PC-9 (cell line): Measurements from ENCODE around the gene RAD50. TPM values are rescaled to one million over a fixed set of nuclear protein-coding genes. Genes with fewer than 3 reads are reported as not detected.
"Not testable (repeated sequence)": the region's sequence is repeated elsewhere in the genome, so short reads cannot be mapped to it uniquely, and the experiment has no call there.

Experiments used
- BruUV-seq: library from RNA; stranded (reverse); fragments of 400-500 nt; replicated peaks from 2 replicates; lab custom pipeline; 2021; lab: Mats Ljungman, UMichigan
- CTCF ChIA-PET: fragments of 300-600 bp; sonication (Branson Sonifier 250); formaldehyde crosslinking; loops from one replicate; lab custom pipeline; 2022; ENCODE audit warnings: antibody characterized with exemption; lab: Charles Lee
- POLR2A ChIA-PET: fragments of 300-600 bp; sonication (Branson Sonifier 250); formaldehyde crosslinking; loops from one replicate; lab custom pipeline; 2022; ENCODE audit warnings: antibody characterized with exemption; ENCODE audit not compliant: unreplicated experiment; lab: Charles Lee
- DNase-seq, 2 experiments: peaks; one replicate each; pipeline versions ENCODE4 v3.0.0 to v3.0.0-alpha.2; 2015 to 2022; ENCODE audit warnings: mixed read lengths in 1 of 2
- H2AFZ ChIP-seq: fragments of 200-600 bp; sonication (generic); 2 replicates; pipeline ENCODE4 v1.8.1; 2017; ENCODE audit warnings: antibody characterized with exemption
- H3F3A ChIP-seq: fragments of 200-600 bp; sonication (generic); 2 replicates; pipeline ENCODE4 v1.8.1; 2017; ENCODE audit warnings: antibody characterized with exemption, mild to moderate bottlenecking, low read depth; ENCODE audit not compliant: insufficient read depth
- H3K27ac ChIP-seq: fragments of 200-600 bp; sonication (generic); 2 replicates; pipeline ENCODE4 v1.6.1; 2016; ENCODE audit warnings: mixed run types
- H3K27me3 ChIP-seq: fragments of 200-600 bp; sonication (generic); 2 replicates; pipeline ENCODE4 v1.6.1; 2016; ENCODE audit warnings: low read depth, mixed run types; ENCODE audit not compliant: insufficient read depth
- H3K36me3 ChIP-seq: fragments of 200-600 bp; sonication (generic); 2 replicates; pipeline ENCODE4 v1.6.1; 2016; ENCODE audit warnings: low read depth, mixed run types
- H3K4me1 ChIP-seq: fragments of 200-600 bp; sonication (generic); replicated peaks from 2 replicates; pipeline ENCODE4 v1.6.1; 2016; ENCODE audit warnings: mixed run types; ENCODE audit not compliant: insufficient read depth
- H3K4me2 ChIP-seq: fragments of 200-600 bp; sonication (generic); 2 replicates; pipeline ENCODE4 v1.6.1; 2017; ENCODE audit warnings: mixed run types
- H3K4me3 ChIP-seq: fragments of 200-600 bp; sonication (generic); 2 replicates; pipeline ENCODE4 v1.6.1; 2016; ENCODE audit warnings: mixed run types
- H3K79me2 ChIP-seq: fragments of 200-600 bp; sonication (generic); 2 replicates; pipeline ENCODE4 v1.6.1; 2017; ENCODE audit warnings: low read depth, mixed run types
- H3K9me2 ChIP-seq: fragments of 200-600 bp; sonication (generic); 2 replicates; pipeline ENCODE4 v1.8.1; 2017; ENCODE audit warnings: mild to moderate bottlenecking; ENCODE audit not compliant: insufficient read depth
- H3K9me3 ChIP-seq: fragments of 200-600 bp; sonication (generic); 2 replicates; pipeline ENCODE4 v1.8.1; 2016; ENCODE audit warnings: low read depth; ENCODE audit not compliant: insufficient read depth
- H4K20me1 ChIP-seq: fragments of 200-600 bp; sonication (generic); 2 replicates; pipeline ENCODE4 v1.8.1; 2017; ENCODE audit not compliant: insufficient read depth
- EZH2 ChIP-seq: fragments of 200-600 bp; sonication (generic); IDR thresholded peaks from 2 replicates; pipeline ENCODE4 v1.8.0; 2017; ENCODE audit warnings: antibody characterized with exemption, low read depth
- intact Hi-C: fragments of 100-400 bp; cut with micrococcal nuclease; formaldehyde crosslinking; loops from one replicate; pipeline ENCODE4 v1.10.0; 2022; ENCODE audit not compliant: unreplicated experiment
- total RNA-seq: library from RNA; stranded (reverse); gene quantifications from 2 replicates; pipeline ENCODE4 v1.2.3, GENCODE V29; 2021
- TF ChIP-seq, protein P1 (sequence below): fragments of 200-600 bp; sonication (generic); conservative IDR thresholded peaks from 2 replicates; pipeline ENCODE4 v1.6.1; 2017; ENCODE audit warnings: mixed run types, antibody characterized with exemption, mild to moderate bottlenecking, moderate library complexity

RAD50 gene
- total RNA-seq, 1 experiment from 2014 or later, result 42.2 TPM

DNA sequence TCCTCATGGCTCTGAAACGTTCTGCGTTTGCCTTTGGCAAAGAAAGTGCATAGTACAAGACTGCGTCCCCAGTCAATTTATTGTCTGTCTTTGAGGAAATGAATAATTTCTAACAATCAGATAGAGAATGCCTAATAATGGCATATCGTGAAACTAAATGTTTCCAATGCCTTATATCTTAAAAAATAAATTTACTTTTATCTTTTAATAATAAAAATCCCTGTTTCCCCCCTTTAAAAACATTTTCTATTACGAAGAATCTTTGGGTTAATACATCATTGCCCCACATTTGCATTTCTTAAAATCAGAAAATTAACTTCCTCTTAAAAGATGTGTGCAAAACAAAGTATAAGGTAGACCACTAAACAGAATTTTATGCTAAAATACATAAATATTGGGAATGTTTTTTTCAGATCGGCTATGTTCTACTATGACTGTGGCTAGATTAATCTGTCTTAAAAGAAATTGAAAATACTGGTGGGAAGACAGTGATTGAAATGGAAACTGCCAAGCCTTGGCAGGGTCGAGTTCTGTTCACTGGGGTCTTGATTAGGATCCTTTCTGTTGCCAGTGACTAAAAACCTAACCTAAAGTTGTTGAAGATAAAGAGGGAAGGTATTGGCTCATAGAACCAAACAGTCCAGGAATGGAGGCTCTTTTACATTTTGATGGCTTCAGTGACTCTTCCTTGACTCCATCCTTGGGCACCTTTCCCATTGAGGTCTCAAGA is 13.1 kb upstream of the RAD50 start, which contains the start of gene IL5:
IL5 (minus strand) TSS at position 51 of the 730 bp plus-strand sequence; CDS start at position 7, 44 bp downstream.
- POLR2A ChIA-PET, result no interaction called here
- intact Hi-C loops, result no loop called here
- TF ChIP-seq, protein P1, sequence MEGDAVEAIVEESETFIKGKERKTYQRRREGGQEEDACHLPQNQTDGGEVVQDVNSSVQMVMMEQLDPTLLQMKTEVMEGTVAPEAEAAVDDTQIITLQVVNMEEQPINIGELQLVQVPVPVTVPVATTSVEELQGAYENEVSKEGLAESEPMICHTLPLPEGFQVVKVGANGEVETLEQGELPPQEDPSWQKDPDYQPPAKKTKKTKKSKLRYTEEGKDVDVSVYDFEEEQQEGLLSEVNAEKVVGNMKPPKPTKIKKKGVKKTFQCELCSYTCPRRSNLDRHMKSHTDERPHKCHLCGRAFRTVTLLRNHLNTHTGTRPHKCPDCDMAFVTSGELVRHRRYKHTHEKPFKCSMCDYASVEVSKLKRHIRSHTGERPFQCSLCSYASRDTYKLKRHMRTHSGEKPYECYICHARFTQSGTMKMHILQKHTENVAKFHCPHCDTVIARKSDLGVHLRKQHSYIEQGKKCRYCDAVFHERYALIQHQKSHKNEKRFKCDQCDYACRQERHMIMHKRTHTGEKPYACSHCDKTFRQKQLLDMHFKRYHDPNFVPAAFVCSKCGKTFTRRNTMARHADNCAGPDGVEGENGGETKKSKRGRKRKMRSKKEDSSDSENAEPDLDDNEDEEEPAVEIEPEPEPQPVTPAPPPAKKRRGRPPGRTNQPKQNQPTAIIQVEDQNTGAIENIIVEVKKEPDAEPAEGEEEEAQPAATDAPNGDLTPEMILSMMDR, result no peak
- no peak for TF ChIP-seq EZH2
- Histone ChIP-seq H3K27me3 (no peaks in the 10 kb centered on the region), H3K36me3 (no peaks in the 10 kb centered on the region), H3K4me2 (no peak within 1 kb of the TSS), H3K4me1 (no peaks in the 10 kb centered on the region), H3K9me2 (no peaks in the 10 kb centered on the region), H3K4me3 (no peak within 1 kb of the TSS), H3F3A (no peaks in the 10 kb centered on the region), H3K27ac (no peak within 1 kb of the TSS), H3K9me3 (no peaks in the 10 kb centered on the region), H4K20me1 (no peaks in the 10 kb centered on the region), H3K79me2 (no peaks in the 10 kb centered on the region), H2AFZ (no peak within 1 kb of the TSS)
- no peak for DNase-seq
- CTCF ChIA-PET, result no interaction called here
- BruUV-seq, result no TSS peak

DNA sequence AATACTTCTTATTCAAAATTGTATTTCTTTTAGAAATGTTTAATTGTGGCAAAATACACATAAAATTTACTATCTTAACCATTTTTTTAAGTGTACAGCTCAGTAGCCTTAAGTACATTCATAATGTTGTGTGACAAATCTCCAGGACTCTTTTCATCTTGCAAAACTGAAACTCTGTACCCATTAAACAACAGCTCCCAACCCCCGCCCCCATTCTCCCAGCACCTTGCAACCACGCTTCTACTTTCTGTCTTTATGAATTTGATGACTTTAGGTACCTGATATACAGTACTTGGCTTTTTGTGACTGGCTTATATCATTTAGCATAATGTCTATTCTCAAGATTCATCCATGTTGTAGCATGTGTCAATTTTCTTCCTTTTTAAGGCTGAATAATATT is 10.7 kb upstream of the RAD50 start:
- H3K79me2 ChIP-seq, result no peaks in the 10 kb centered on the region
- H3K27ac ChIP-seq, result no peak overlapping the region
- CTCF ChIA-PET, result no interaction called here
- H3F3A ChIP-seq, result no peaks in the 10 kb centered on the region
- DNase-seq, result no peak
- intact Hi-C loops, result no loop called here
- H3K4me1 ChIP-seq, result no peaks in the 10 kb centered on the region
- H4K20me1 ChIP-seq, result no peaks in the 10 kb centered on the region
- H3K9me2 ChIP-seq, result no peaks in the 10 kb centered on the region
- no TSS peak for BruUV-seq
- H2AFZ ChIP-seq, result no peak overlapping the region
- no peak overlapping the region for H3K4me2 ChIP-seq
- H3K27me3 ChIP-seq, result no peaks in the 10 kb centered on the region
- no peak overlapping the region for H3K4me3 ChIP-seq
- TF ChIP-seq, protein P1, result no peak
- TF ChIP-seq EZH2, result no peak
- H3K9me3 ChIP-seq, result no peaks in the 10 kb centered on the region
- no peaks in the 10 kb centered on the region for H3K36me3 ChIP-seq
- POLR2A ChIA-PET, result no interaction called here

DNA sequence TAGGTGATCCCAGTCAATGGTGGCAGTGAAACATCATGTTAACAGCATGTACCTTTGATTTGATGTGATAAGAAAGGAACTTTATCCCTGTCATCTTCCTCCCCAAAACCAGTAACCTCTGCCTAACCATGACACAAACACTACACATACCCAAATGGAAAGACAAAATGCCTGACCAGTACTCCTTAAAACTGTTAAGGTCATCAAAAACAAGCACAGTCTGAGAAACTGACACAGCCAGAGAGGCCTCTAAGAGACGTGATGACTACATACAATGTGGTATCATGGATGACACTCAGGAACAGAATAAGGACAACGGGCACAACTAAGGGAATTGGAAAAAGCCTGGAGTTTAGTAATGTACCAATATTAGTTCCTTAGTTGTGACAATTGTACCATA is 9.5 kb upstream of the RAD50 start:
- Histone ChIP-seq H3F3A (no peaks in the 10 kb centered on the region), H3K27me3 (no peaks in the 10 kb centered on the region), H3K4me3 (no peak overlapping the region), H3K27ac (no peak overlapping the region), H3K9me2 (no peaks in the 10 kb centered on the region), H4K20me1 (no peaks in the 10 kb centered on the region), H3K4me2 (no peak overlapping the region), H3K36me3 (no peaks in the 10 kb centered on the region), H3K9me3 (no peaks in the 10 kb centered on the region), H3K4me1 (no peaks in the 10 kb centered on the region), H3K79me2 (no peaks in the 10 kb centered on the region), H2AFZ (no peak overlapping the region)
- ChIA-PET POLR2A (no interaction called here), CTCF (no interaction called here)
- intact Hi-C loops, result no loop called here
- no TSS peak for BruUV-seq
- DNase-seq, result no peak
- TF ChIP-seq, protein P1, result no peak
- TF ChIP-seq EZH2, result no peak

DNA sequence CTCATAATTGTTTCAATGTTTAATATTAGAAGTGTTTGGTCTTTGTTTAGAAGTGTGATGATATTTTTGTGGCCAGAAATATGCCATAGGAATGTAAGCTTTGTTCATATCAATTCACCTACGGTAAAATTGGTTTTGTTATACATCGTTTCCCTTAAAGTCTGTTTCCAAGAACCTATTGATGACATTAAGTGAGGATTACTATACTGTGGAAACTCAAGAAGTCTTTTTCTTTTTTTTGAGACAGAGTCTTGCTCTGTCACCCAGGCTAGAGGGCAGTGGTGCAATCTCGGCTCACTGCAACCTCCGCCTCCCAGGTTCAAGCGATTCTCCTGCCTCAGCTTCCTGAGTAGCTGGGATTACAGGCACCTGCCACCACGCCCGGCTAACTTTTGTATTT is 7.9 kb upstream of the RAD50 start:
- H4K20me1 ChIP-seq, intact Hi-C loops, H3K36me3 ChIP-seq, H3K27me3 ChIP-seq, H2AFZ ChIP-seq, H3F3A ChIP-seq, H3K9me3 ChIP-seq, POLR2A ChIA-PET, DNase-seq, H3K4me1 ChIP-seq, H3K27ac ChIP-seq, H3K9me2 ChIP-seq, H3K4me2 ChIP-seq, H3K4me3 ChIP-seq, BruUV-seq, H3K79me2 ChIP-seq: not testable (repeated sequence)
- CTCF ChIA-PET, result interaction anchor here (0.8 kb wide), 1 partner anchor 25 kb away, joined by 4 read pairs; no protein-coding TSS in a partner anchor
